Neural progenitor cell (in vitro differentiated cells): Measurements from ENCODE around the gene TAF15.

Source experiments
- CTCF ChIP-seq: fragments of 200-600 bp; sonication (generic); IDR thresholded peaks from 2 replicates; pipeline ENCODE4 v1.5.1; 2017; ENCODE audit warnings: antibody characterized with exemption, mild to moderate bottlenecking
- EZH2 ChIP-seq: fragments of 200-600 bp; sonication (generic); IDR thresholded peaks from 2 replicates; pipeline ENCODE4 v1.6.1; 2017; ENCODE audit warnings: antibody characterized with exemption, mild to moderate bottlenecking, moderate library complexity
- EZH2phosphoT487 ChIP-seq: fragments of 200-600 bp; sonication (generic); IDR thresholded peaks from 2 replicates; pipeline ENCODE4 v1.6.1; 2017; ENCODE audit warnings: antibody characterized with exemption

GRCh38 chr17:35764123-35764991 is 44.9 kb upstream of the TAF15 start:
- TF ChIP-seq CTCF = peak; percentile 73
- TF ChIP-seq EZH2phosphoT487 = no peak
- TF ChIP-seq EZH2 = peak; percentile 40
